ENCODE results near the gene TLR10.

TLR10 gene

DNA sequence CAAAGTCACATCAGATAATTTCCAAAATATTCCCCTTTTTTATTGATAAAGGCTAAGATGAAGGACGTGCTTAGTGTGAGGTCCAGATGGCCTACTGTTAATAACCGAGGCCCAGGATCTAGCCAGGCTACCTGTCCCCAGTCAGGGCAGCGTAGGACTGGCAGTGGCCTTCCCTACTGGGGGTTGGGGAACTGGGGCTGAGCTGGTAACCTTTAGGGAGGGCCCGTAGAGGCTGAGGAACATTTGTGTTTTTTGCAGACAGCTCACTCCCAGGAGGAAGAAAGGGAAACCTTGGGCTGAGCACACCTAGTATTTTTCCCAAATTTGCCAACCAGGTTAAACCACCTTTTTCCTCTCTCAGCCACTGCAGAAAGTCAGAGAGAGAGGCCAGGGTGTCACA lies 59.7 kb downstream of the TLR10 start:
- DNase-seq = no peak
